Keratinocyte (primary cell): ENCODE data around the gene GYS1. TPM values are rescaled to one million over a fixed set of nuclear protein-coding genes. Genes with fewer than 3 reads are reported as not detected.

Source experiments
- DNase-seq: peaks from one replicate; pipeline ENCODE4 v3.0.0-alpha.2; 2011; ENCODE audit warnings: low read depth, missing footprints, low spot score
- FAIRE-seq: peaks from 2 replicates; lab custom pipeline; 2011; peaks lifted over from hg19 to GRCh38; lab: Jason Lieb, UNC
- H2AFZ ChIP-seq: 2 replicates; pipeline ENCODE4 v1.6.0; 2012; ENCODE audit warnings: low read length, control low read depth, inconsistent platforms; ENCODE audit not compliant: control insufficient read depth
- H3K27ac ChIP-seq: 2 replicates; pipeline ENCODE4 v1.5.1; 2011; ENCODE audit warnings: low read length; ENCODE audit not compliant: control insufficient read depth, insufficient read depth
- H3K27me3 ChIP-seq: 3 replicates; pipeline ENCODE4 v1.6.0; 2011; ENCODE audit warnings: low read length; ENCODE audit not compliant: control insufficient read depth, insufficient read depth; ENCODE audit errors: extremely low read depth
- H3K36me3 ChIP-seq, 2 experiments: 2 replicates in 1 of 2; 3 replicates in 1 of 2; pipeline ENCODE4 v1.5.1; 2011; ENCODE audit warnings: low read length in 2 of 2, mild to moderate bottlenecking in 1 of 2; ENCODE audit not compliant: control insufficient read depth in 2 of 2, insufficient read depth in 2 of 2; ENCODE audit errors: extremely low read depth in 1 of 2
- H3K4me1 ChIP-seq: 3 replicates; pipeline ENCODE4 v1.5.1; 2011; ENCODE audit warnings: low read length; ENCODE audit not compliant: control insufficient read depth, insufficient read depth; ENCODE audit errors: extremely low read depth
- H3K4me2 ChIP-seq: 3 replicates; pipeline ENCODE4 v1.6.0; 2011; ENCODE audit warnings: low read depth, low read length; ENCODE audit not compliant: control insufficient read depth, insufficient read depth; ENCODE audit errors: extremely low read depth
- H3K4me3 ChIP-seq, 3 experiments: fragments of 200-600 bp in 1 of 3; sonication (generic) in 1 of 3; 2 replicates in 2 of 3; 3 replicates in 1 of 3; pipeline ENCODE4 v1.5.1; 2011 to 2016; ENCODE audit warnings: low read length in 3 of 3, mild to moderate bottlenecking in 3 of 3, control low read depth in 2 of 3, inconsistent platforms in 1 of 3, low read depth in 1 of 3, mixed read lengths in 1 of 3, mixed run types in 1 of 3, moderate library complexity in 1 of 3; ENCODE audit not compliant: control insufficient read depth in 2 of 3, insufficient read depth in 2 of 3; ENCODE audit errors: extremely low read depth in 1 of 3
- H3K79me2 ChIP-seq: 2 replicates; pipeline ENCODE4 v1.6.0; 2012; ENCODE audit warnings: low read length; ENCODE audit not compliant: control insufficient read depth, insufficient read depth
- H3K9ac ChIP-seq: 3 replicates; pipeline ENCODE4 v1.6.0; 2011; ENCODE audit warnings: low read length; ENCODE audit not compliant: control insufficient read depth, insufficient read depth; ENCODE audit errors: extremely low read depth
- H3K9me1 ChIP-seq: 3 replicates; pipeline ENCODE4 v1.6.0; 2011; ENCODE audit warnings: low read length; ENCODE audit not compliant: control insufficient read depth, insufficient read depth; ENCODE audit errors: extremely low read depth
- H3K9me3 ChIP-seq: 2 replicates; pipeline ENCODE4 v1.5.1; 2012; ENCODE audit warnings: low read depth, low read length; ENCODE audit not compliant: control insufficient read depth
- H4K20me1 ChIP-seq: 3 replicates; pipeline ENCODE4 v1.6.0; 2011; ENCODE audit warnings: low read length; ENCODE audit not compliant: control insufficient read depth, insufficient read depth; ENCODE audit errors: extremely low read depth
- EZH2 ChIP-seq: IDR thresholded peaks from one replicate; pipeline ENCODE4 v1.6.1; 2012; ENCODE audit warnings: inconsistent platforms, mild to moderate bottlenecking, low read length, moderate library complexity
- dilution Hi-C: fragments of 300-500 bp; cut with MboI; formaldehyde crosslinking; loops from one replicate; pipeline ENCODE4 v1.7.0; 2020; ENCODE audit warnings: low sequenced_read_pairs; ENCODE audit not compliant: extremely low pct_ligation_motif_present
- polyA plus RNA-seq, 5 experiments: library from polyadenylated mRNA; depleted of rRNA in 3 of 5; stranded (reverse) in 3 of 5; stranded (forward) in 1 of 5; unstranded in 1 of 5; fragments of >200 nt; gene quantifications; 1 replicate in 1 of 5; 2 replicates in 3 of 5; 3 replicates in 1 of 5; pipeline versions ENCODE4 v1.2.1 to v1.2.3, GENCODE V29; 2011 to 2012; ENCODE audit warnings: missing spikeins in 2 of 5, low read depth in 1 of 5, low replicate concordance in 1 of 5
- TF ChIP-seq, protein P1 (sequence below), 3 experiments: IDR thresholded peaks in 1 of 3; conservative IDR thresholded peaks in 1 of 3; optimal IDR thresholded peaks in 1 of 3; 2 replicates in 2 of 3; 3 replicates in 1 of 3; pipeline versions ENCODE3 to v1.5.1; 2011; ENCODE audit warnings: low read length in 3 of 3, mild to moderate bottlenecking in 3 of 3, moderate library complexity in 2 of 3, control low read depth in 1 of 3, inconsistent platforms in 1 of 3; ENCODE audit not compliant: insufficient read depth in 2 of 3; ENCODE audit errors: extremely low read depth in 1 of 3

Gene GYS1
- polyA plus RNA-seq, 1 donor (not counting 4 experiments of a cell fraction or from before 2014, with no cell fraction given): 46.5 TPM

DNA sequence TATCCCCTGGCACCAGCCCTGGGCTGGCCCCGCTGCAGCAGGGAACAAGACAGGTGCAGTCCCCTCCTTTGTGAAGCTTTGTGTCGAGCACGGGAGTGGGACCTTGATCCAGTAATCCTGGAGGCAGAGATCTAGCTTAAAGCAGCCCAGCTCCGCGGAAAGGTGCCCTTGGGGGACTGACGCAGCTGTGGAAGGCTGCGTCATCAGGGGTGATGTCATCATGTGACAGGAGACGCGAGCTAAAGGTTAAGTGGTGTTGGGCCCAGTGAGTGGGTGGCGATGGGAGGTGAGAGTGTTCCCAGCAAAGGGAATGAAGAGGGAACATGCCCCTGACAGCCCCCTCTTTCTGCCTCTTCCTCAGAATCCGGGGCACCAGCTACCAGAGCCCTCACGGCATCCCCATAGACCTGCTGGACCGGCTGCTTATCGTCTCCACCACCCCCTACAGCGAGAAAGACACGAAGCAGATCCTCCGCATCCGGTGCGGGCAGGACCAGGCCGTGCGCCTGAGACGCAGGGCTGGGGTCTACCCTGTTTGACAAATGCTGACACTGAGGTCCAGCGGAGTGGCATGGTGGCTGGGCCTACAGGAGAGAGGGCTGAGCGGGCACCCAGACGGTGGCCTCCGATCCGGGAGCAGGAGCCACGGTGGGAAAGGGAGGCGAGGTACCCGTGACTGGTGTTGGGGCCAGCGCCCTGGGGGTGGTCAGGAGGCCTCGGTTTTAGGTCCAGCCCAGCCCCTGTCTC lies 21.2 kb upstream of the GYS1 start:
- Histone ChIP-seq H3K4me1 (peaks cover 18% of the 10 kb centered on the region), H3K27me3 (no peaks in the 10 kb centered on the region), H3K79me2 (no peaks in the 10 kb centered on the region), H4K20me1 (no peaks in the 10 kb centered on the region), H3K27ac (no peak overlapping the region), H3K4me3 (no peak overlapping the region), H2AFZ (no peak overlapping the region), H3K4me2 (no peak overlapping the region), H3K9me3 (no peaks in the 10 kb centered on the region), H3K9ac (no peak overlapping the region), H3K36me3 (peaks cover 15 to 28% of the 10 kb centered on the region in 2 experiments), H3K9me1 (no peaks in the 10 kb centered on the region)
- FAIRE-seq (no peak), DNase-seq (no peak)
- TF ChIP-seq, protein P1, sequence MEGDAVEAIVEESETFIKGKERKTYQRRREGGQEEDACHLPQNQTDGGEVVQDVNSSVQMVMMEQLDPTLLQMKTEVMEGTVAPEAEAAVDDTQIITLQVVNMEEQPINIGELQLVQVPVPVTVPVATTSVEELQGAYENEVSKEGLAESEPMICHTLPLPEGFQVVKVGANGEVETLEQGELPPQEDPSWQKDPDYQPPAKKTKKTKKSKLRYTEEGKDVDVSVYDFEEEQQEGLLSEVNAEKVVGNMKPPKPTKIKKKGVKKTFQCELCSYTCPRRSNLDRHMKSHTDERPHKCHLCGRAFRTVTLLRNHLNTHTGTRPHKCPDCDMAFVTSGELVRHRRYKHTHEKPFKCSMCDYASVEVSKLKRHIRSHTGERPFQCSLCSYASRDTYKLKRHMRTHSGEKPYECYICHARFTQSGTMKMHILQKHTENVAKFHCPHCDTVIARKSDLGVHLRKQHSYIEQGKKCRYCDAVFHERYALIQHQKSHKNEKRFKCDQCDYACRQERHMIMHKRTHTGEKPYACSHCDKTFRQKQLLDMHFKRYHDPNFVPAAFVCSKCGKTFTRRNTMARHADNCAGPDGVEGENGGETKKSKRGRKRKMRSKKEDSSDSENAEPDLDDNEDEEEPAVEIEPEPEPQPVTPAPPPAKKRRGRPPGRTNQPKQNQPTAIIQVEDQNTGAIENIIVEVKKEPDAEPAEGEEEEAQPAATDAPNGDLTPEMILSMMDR (optimal IDR thresholded peaks at IDR 0.05 in 1 of 3, IDR thresholded peaks at IDR 0.05 in 1 of 3, conservative IDR thresholded peaks at IDR 0.05 in 1 of 3; ENCODE audit: extremely low read depth in 1 of 3, insufficient read depth in 2 of 3, low read length in 3 of 3): no peak
- no peak for TF ChIP-seq EZH2
- dilution Hi-C loops: no loop called here

DNA sequence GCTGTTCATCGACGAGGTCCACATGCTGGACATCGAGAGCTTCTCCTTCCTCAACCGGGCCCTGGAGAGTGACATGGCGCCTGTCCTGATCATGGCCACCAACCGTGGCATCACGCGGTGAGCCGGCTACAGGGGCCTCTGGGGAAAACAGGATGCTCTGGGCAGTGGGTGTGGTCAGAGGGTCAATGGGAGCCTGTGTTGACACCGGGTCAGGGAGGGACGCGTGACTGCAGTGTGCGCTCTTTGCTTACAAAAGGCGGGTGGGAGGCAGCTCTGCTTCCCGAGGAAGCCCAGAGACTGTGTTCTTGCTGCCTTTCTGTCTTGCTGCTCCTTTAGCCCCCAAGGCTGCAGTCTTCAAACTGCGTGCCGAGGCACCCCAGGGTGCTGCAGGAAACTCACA lies 18.1 kb upstream of the GYS1 start:
- DNase-seq (no peak), FAIRE-seq (no peak)
- no peaks in the 10 kb centered on the region for H3K79me2 ChIP-seq
- no peaks in the 10 kb centered on the region for H3K27me3 ChIP-seq
- H3K27ac ChIP-seq: no peak overlapping the region
- H2AFZ ChIP-seq: no peak overlapping the region
- dilution Hi-C loops: no loop called here
- H3K4me2 ChIP-seq: no peak overlapping the region
- H3K36me3 ChIP-seq: peaks cover 23 to 35% of the 10 kb centered on the region in 2 experiments
- H3K9ac ChIP-seq: no peak overlapping the region
- no peaks in the 10 kb centered on the region for H3K4me1 ChIP-seq
- H3K9me3 ChIP-seq: no peaks in the 10 kb centered on the region
- H4K20me1 ChIP-seq: no peaks in the 10 kb centered on the region
- TF ChIP-seq, protein P1 (optimal IDR thresholded peaks at IDR 0.05 in 1 of 3, IDR thresholded peaks at IDR 0.05 in 1 of 3, conservative IDR thresholded peaks at IDR 0.05 in 1 of 3; ENCODE audit: extremely low read depth in 1 of 3, insufficient read depth in 2 of 3, low read length in 3 of 3): no peak
- TF ChIP-seq EZH2: no peak
- H3K4me3 ChIP-seq: no peak overlapping the region
- H3K9me1 ChIP-seq: no peaks in the 10 kb centered on the region
